ENCODE data around the gene MED25.

DNA sequence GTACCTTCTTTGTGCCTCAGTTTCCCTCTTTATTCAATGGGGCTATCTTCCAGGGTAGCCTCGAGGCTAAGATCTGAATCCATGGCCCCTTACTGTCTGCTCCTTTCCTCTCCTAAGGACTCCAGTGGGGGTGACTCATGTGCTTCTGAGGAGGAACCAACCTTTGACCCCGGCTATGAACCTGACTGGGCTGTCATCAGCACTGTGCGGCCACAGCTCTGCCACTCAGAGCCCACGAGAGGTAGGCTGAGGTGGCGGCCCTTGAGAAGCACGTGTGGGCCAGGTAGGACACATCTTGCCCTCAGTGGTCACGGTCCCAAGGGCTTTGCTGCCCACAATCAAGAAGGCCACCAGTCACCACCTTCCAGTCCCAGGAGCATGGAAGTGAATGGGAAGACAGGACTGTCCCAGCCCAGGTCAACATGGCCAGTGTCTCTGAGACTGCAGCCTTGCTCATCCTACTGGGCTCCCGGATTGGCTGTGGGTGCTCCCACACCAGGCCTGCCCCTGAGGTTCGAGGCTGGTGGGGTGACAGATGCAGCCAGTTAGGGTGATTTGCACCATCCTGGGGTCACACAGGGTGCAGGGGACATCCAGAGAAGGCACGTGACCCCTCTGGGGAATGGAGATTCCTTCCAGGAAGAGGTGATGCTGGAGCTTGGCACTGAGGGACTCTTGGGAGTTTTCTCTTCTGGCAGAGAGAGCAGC is 62.2 kb downstream of the MED25 start:
- no peak for TF ChIP-seq ZNF70 (CRISPR knock-in tag; IDR thresholded peaks at IDR 0.05)
- no peak for TF ChIP-seq OSR1 (CRISPR knock-in tag; IDR thresholded peaks at IDR 0.05)
- no peak for TF ChIP-seq CSRNP3 (CRISPR knock-in tag; IDR thresholded peaks at IDR 0.05)
